ENCODE results near the gene KCNK7.
"Not testable (repeated sequence)": the region's sequence is repeated elsewhere in the genome, so short reads cannot be mapped to it uniquely, and the experiment has no call there.

KCNK7 gene

DNA sequence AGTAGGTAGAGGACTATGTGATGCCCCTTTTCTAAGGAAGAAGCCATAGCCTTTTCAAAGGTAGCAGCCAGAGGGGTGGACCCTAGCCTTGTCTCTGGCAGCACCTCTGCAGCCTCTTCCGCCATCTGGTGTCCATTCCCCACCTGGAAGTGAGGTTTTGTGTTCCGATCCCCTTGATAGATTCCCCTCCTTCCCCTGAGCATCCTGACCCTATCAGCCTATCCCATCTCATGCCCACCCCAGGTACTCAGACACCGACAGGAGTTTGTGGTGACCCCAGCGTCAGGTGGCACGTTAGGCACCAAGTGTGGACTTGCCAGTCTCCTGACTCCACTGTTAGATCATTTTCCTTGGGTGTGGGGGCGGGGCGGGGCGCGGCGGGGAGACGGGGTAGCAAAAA lies 23.7 kb downstream of the KCNK7 start:
- H3K4me3 ChIP-seq (ENCODE audit: low read depth, low read length): peak overlapping the region; percentile 92
- H3K36me3 ChIP-seq (ENCODE audit: insufficient read depth, low read length): no peaks in the 10 kb centered on the region
- no peaks in the 10 kb centered on the region for H3K27me3 ChIP-seq (ENCODE audit: insufficient read depth, low read length)
- no peak overlapping the region for H2AFZ ChIP-seq (ENCODE audit: low read length, unreplicated experiment)
- peaks cover 43% of the 10 kb centered on the region for H3K4me1 ChIP-seq (ENCODE audit: control insufficient read depth, insufficient read depth, low read length, unreplicated experiment)
- peaks cover 57% of the 10 kb centered on the region for H3K79me2 ChIP-seq (ENCODE audit: control insufficient read depth, insufficient read depth, low read length, unreplicated experiment)
- H3K27ac ChIP-seq (ENCODE audit: low read depth, low read length): no peak overlapping the region

DNA sequence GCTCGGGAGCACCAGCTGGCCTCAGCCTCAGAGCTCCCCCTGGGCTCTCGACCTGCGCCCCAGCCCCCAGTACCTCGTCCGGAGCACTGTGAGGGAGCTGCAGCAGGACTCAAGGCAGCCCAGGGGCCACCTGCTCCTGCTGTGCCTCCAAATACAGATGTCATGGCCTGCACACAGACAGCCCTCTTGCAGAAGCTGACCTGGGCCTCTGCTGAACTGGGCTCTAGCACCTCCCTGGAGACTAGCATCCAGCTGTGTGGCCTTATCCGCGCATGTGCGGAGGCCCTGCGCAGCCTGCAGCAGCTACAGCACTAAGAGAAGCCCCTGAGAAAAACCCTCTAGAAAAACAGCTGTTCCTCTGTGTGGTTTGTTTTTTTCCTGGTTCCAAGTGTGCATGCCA lies 24.2 kb downstream of the KCNK7 start:
- Histone ChIP-seq H3K27ac (ENCODE audit: low read depth, low read length) (no peak overlapping the region), H3K36me3 (ENCODE audit: insufficient read depth, low read length) (no peaks in the 10 kb centered on the region), H3K4me3 (ENCODE audit: low read depth, low read length) (peak overlapping the region; percentile 92), H3K79me2 (ENCODE audit: control insufficient read depth, insufficient read depth, low read length, unreplicated experiment) (peaks cover 56% of the 10 kb centered on the region), H2AFZ (ENCODE audit: low read length, unreplicated experiment) (no peak overlapping the region), H3K27me3 (ENCODE audit: insufficient read depth, low read length) (no peaks in the 10 kb centered on the region), H3K4me1 (ENCODE audit: control insufficient read depth, insufficient read depth, low read length, unreplicated experiment) (peaks cover 39% of the 10 kb centered on the region)

DNA sequence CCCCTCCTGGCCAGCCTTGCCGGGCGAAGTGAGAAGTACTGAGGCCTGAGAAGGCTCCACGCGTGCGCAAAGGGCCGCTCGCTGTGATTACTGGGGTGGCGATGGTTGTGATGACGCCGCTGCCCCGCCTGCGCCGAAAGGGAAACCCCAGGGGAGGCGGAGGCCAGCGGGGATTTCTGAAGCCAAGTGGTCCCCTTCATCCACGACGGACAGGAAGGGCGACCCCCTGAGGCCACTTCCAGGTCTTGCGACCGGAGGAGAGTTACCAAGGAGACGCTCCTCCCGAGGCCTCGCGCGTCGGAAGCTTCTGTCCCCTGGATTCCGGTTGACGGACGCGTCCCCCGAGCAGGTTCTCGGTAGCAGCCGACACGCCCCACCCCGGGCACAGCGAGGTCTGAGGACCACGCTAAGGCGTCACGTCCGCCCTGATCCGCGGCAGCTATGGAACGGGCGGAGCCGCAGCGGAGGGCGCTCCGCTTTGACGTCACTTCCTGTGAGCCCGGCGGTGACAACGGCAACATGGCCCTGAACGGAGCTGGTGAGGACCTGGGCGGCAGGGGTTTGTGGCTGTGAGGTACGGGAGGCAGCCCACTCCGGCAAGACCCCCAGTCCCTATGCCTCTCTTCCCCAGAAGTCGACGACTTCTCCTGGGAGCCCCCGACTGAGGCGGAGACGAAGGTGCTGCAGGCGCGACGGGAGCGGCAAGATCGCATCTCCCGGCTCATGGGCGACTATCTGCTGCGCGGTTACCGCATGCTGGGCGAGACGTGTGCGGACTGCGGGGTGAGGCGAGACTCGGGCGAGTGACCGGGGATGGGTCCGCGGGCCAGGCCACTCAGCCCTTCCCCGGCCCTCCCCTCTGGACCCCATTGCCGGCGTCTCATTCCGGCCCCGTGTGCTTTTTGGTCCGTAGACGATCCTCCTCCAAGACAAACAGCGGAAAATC lies 25.4 kb downstream of the KCNK7 start, which contains the start of gene ZNRD2:
Gene ZNRD2 (plus strand): TSS at position 505 of the 946 bp plus-strand sequence. CDS start 15 bp downstream, at position 520.
- Histone ChIP-seq H3K4me3 (ENCODE audit: low read depth, low read length) (peak within 1 kb of the TSS; percentile 92), H3K27ac (ENCODE audit: low read depth, low read length) (peak within 1 kb of the TSS; percentile 79), H3K79me2 (ENCODE audit: control insufficient read depth, insufficient read depth, low read length, unreplicated experiment) (peaks cover 50% of the 10 kb centered on the region), H2AFZ (ENCODE audit: low read length, unreplicated experiment) (peak within 1 kb of the TSS; percentile 93), H3K27me3 (ENCODE audit: insufficient read depth, low read length) (no peaks in the 10 kb centered on the region), H3K4me1 (ENCODE audit: control insufficient read depth, insufficient read depth, low read length, unreplicated experiment) (peaks cover 46% of the 10 kb centered on the region), H3K36me3 (ENCODE audit: insufficient read depth, low read length) (no peaks in the 10 kb centered on the region)

DNA sequence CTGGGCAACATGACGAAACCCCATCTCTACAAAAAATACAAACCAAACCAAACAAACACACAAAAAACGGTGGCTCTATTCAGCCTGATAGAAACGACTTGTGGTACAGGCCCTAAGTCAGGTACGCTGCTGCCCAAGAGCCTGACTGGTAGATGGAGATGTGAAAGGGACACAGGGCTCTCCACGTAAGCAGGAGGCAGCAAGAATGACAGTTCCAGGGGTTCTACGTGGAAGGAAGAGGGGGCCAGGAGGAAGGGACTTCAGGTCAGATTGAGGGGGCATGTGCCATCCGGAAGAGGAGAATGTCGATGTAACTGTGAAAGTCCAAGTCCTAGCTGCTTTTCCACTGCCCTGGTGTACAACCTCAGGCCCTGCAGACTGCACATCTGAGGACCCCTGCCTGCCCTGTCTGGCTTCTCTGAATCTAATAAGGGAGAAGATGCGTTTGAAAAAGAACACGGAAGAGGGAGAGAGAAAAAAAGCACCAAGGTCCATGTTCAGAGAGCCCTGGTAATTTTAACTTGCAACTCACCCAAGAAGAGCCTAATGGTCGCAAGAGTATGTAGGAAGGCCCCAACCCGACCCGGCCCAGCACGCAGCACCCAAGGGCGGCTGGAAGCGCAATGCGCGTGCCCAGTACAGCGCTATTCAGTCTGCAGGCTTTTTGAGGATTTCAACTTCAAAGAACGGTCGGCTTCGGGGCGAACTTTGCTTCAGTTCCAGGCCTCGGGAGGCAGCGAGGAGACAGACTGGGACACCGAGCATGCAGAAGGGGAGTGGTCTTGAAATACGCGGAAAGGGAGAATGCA lies 26.2 kb downstream of the KCNK7 start:
- H2AFZ ChIP-seq (ENCODE audit: low read length, unreplicated experiment): peak overlapping the region; percentile 93
- H3K27ac ChIP-seq (ENCODE audit: low read depth, low read length): peak overlapping the region; percentile 79
- peaks cover 41% of the 10 kb centered on the region for H3K4me1 ChIP-seq (ENCODE audit: control insufficient read depth, insufficient read depth, low read length, unreplicated experiment)
- H3K27me3 ChIP-seq (ENCODE audit: insufficient read depth, low read length): no peaks in the 10 kb centered on the region
- no peaks in the 10 kb centered on the region for H3K36me3 ChIP-seq (ENCODE audit: insufficient read depth, low read length)
- peak overlapping the region; percentile 92 for H3K4me3 ChIP-seq (ENCODE audit: low read depth, low read length)
- H3K79me2 ChIP-seq (ENCODE audit: control insufficient read depth, insufficient read depth, low read length, unreplicated experiment): peaks cover 50% of the 10 kb centered on the region

DNA sequence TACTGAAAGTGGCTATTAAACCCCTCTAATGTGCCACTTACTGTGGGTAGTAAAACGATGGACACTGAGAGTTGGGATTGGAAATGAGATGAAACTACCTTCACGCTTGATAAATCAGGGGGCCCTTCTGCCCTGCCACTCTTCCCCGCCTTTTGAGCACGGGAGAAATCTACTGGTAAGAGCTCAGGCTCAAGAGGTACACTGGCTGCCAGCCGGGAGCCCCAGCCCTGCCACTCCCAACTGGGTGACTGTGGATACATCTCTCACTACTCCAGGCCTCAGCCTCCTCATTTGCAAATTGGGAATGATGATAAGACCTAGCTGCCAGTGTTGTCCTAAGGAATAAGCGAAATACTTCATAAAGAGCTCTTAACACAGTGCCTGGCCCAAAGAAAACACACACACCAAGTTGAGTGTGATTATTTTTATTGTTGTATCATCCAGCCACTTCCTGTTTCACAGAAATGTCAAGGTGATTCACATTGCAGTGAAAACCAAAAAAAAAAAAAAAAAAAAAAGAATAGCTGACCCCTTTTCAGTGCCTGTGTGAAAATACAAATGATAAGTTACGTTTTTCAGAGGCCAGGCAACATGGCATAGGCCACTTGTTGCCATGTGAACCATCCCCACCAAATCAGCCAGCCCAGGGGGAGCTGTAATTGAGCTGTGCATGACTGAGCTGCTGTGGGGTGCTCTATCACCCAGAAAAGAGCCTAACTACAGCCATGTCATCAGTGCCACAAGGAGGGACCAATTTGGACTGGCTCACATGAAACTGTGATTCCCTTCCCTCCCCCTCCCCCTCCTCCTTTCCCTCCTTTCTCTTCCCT lies 29.8 kb downstream of the KCNK7 start:
- peak overlapping the region; percentile 51 for H3K27ac ChIP-seq (ENCODE audit: low read depth, low read length)
- peaks cover 26% of the 10 kb centered on the region for H3K4me1 ChIP-seq (ENCODE audit: control insufficient read depth, insufficient read depth, low read length, unreplicated experiment)
- H3K4me3 ChIP-seq (ENCODE audit: low read depth, low read length): no peak overlapping the region
- H3K79me2 ChIP-seq (ENCODE audit: control insufficient read depth, insufficient read depth, low read length, unreplicated experiment): peaks cover 28% of the 10 kb centered on the region
- H3K36me3 ChIP-seq (ENCODE audit: insufficient read depth, low read length): no peaks in the 10 kb centered on the region
- H3K27me3 ChIP-seq (ENCODE audit: insufficient read depth, low read length): no peaks in the 10 kb centered on the region
- no peak overlapping the region for H2AFZ ChIP-seq (ENCODE audit: low read length, unreplicated experiment)

DNA sequence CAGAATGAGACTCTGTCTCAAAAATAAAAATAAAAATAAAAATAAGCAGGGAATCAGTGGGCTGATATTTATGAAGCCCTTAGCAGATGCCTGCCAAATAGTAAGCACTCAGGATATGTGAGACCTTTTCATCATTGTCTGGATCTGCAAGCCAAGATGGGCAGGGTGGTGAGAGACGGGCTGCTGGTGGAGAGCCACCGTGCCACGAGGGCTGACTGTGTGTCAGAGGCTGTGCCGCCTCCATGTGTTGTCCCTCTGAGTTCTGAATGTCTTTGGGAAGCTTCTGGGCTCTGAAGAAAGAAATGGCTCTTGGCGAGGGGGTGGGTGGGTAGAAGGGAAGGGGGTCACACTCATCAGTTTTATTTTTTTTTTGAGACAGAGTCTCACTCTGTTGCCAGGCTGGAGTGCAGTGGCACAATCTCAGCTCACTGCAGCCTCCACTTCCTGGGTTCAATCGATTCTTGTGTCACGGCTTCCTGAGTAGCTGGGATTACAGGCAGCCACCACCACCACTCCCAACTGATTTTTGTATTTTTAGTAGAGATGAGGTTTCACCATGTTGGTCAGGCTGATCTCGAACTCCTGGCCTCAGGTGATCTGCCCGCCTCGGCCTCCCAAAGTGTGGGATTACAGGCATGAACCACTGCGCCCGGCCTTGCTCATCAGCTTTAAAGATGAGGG lies 30.6 kb downstream of the KCNK7 start:
- Histone ChIP-seq H3K4me1 (ENCODE audit: control insufficient read depth, insufficient read depth, low read length, unreplicated experiment) (peaks cover 34% of the 10 kb centered on the region), H3K27ac (ENCODE audit: low read depth, low read length) (peak overlapping the region; percentile 51), H3K79me2 (ENCODE audit: control insufficient read depth, insufficient read depth, low read length, unreplicated experiment) (peaks cover 22% of the 10 kb centered on the region)
- H2AFZ ChIP-seq (ENCODE audit: low read length, unreplicated experiment); H3K4me3 ChIP-seq (ENCODE audit: low read depth, low read length); H3K27me3 ChIP-seq (ENCODE audit: insufficient read depth, low read length); H3K36me3 ChIP-seq (ENCODE audit: insufficient read depth, low read length): not testable (repeated sequence)

DNA sequence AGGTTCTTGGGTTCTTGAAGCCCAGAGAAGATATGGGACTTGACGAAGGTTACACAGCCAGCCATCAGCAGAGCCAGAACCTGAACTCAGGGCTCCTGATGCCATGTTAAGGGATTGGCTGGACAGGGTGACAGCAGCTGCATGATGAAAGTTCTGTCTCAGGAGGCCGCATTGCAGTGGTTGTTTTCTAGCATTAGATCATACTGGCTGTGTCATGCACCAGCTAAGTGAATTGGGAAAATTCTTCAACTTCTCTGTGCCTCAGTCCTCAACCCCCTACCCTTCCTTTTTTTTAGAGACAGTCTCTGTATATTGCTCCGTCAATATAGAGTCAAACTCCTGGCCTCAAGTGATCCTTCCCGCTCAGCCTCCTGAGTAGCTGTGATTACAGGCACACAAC lies 32.0 kb downstream of the KCNK7 start:
- H3K4me1 ChIP-seq (ENCODE audit: control insufficient read depth, insufficient read depth, low read length, unreplicated experiment): peaks cover 43% of the 10 kb centered on the region
- H3K27ac ChIP-seq (ENCODE audit: low read depth, low read length): no peak overlapping the region

DNA sequence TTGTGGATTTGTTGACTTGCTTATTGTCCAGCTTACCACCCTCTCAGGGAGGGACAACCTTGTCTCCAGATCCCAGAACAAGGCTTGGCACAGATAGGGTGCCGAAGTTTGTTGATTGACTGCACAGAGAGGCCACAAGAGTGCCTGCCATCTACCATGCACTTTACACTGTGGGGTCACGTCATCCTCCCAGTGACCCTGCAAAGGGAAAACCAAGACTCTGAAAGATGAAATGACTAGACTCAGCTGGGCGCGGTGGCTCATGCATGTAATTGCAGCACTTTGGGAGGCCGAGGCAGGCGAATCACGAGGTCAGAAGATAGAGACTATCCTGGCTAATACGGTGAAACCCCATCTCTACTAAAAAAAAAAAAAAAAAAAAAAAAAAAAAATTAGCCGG lies 32.8 kb downstream of the KCNK7 start:
- peaks cover 9% of the 10 kb centered on the region for H3K79me2 ChIP-seq (ENCODE audit: control insufficient read depth, insufficient read depth, low read length, unreplicated experiment)
- no peaks in the 10 kb centered on the region for H3K36me3 ChIP-seq (ENCODE audit: insufficient read depth, low read length)
- H3K27me3 ChIP-seq (ENCODE audit: insufficient read depth, low read length): no peaks in the 10 kb centered on the region
- no peak overlapping the region for H3K27ac ChIP-seq (ENCODE audit: low read depth, low read length)
- H2AFZ ChIP-seq (ENCODE audit: low read length, unreplicated experiment): no peak overlapping the region
- peaks cover 43% of the 10 kb centered on the region for H3K4me1 ChIP-seq (ENCODE audit: control insufficient read depth, insufficient read depth, low read length, unreplicated experiment)
- no peak overlapping the region for H3K4me3 ChIP-seq (ENCODE audit: low read depth, low read length)

More for the DNA sequence above, 32.0 kb downstream of the KCNK7 start:
- H3K36me3 ChIP-seq (ENCODE audit: insufficient read depth, low read length): no peaks in the 10 kb centered on the region
- H2AFZ ChIP-seq (ENCODE audit: low read length, unreplicated experiment): no peak overlapping the region
- no peak overlapping the region for H3K4me3 ChIP-seq (ENCODE audit: low read depth, low read length)
- H3K79me2 ChIP-seq (ENCODE audit: control insufficient read depth, insufficient read depth, low read length, unreplicated experiment): peaks cover 17% of the 10 kb centered on the region
- no peaks in the 10 kb centered on the region for H3K27me3 ChIP-seq (ENCODE audit: insufficient read depth, low read length)

DNA sequence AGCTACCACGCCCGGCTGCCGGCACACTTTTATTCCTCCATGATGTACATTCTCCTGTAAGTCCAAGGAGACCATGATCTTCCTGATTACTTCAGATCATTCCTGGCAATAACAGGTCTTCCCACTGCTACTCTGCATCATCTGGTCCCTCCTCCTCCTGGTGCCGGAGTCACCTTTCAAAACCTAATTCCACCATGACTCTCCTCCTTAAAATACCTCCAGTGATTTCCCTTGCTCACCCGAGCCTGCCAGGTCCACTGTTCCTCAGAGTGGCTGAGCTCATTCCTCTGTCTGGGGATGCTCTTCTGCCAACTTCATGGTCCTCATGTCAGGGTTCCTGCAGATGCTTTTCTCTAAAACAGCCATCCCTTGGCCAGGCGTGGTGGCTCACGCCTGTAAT lies 33.6 kb downstream of the KCNK7 start:
- Histone ChIP-seq H3K36me3 (ENCODE audit: insufficient read depth, low read length) (no peaks in the 10 kb centered on the region), H3K4me3 (ENCODE audit: low read depth, low read length) (no peak overlapping the region), H3K27ac (ENCODE audit: low read depth, low read length) (no peak overlapping the region), H3K79me2 (ENCODE audit: control insufficient read depth, insufficient read depth, low read length, unreplicated experiment) (peaks cover 11% of the 10 kb centered on the region), H3K27me3 (ENCODE audit: insufficient read depth, low read length) (no peaks in the 10 kb centered on the region), H3K4me1 (ENCODE audit: control insufficient read depth, insufficient read depth, low read length, unreplicated experiment) (peaks cover 43% of the 10 kb centered on the region), H2AFZ (ENCODE audit: low read length, unreplicated experiment) (no peak overlapping the region)
